NB4 (cell line): Measurements from ENCODE around the gene TRAK1.

Experiments used
- DNase-seq: peaks from one replicate; pipeline ENCODE4 v3.0.0; 2010; ENCODE audit warnings: low read depth
- H3K4me3 ChIP-seq: one replicate; pipeline ENCODE4 v1.5.1; 2011; ENCODE audit warnings: mild to moderate bottlenecking, low read depth, low read length, moderate library complexity
- MAX ChIP-seq: IDR thresholded peaks from 2 replicates; pipeline ENCODE4 v1.6.1; 2011; ENCODE audit warnings: low read depth, low read length
- MYC ChIP-seq: IDR thresholded peaks from 2 replicates; pipeline ENCODE4 v1.6.1; 2011; ENCODE audit warnings: low read depth, low read length
- POLR2A ChIP-seq: IDR thresholded peaks from 2 replicates; pipeline ENCODE4 v1.6.1; 2011; ENCODE audit warnings: mild to moderate bottlenecking; ENCODE audit not compliant: insufficient read length; ENCODE audit errors: extremely low read depth
- TF ChIP-seq, protein P1 (sequence below): IDR thresholded peaks from one replicate; pipeline ENCODE4 v1.5.1; 2012; ENCODE audit warnings: low read depth, low read length

TRAK1 gene

DNA sequence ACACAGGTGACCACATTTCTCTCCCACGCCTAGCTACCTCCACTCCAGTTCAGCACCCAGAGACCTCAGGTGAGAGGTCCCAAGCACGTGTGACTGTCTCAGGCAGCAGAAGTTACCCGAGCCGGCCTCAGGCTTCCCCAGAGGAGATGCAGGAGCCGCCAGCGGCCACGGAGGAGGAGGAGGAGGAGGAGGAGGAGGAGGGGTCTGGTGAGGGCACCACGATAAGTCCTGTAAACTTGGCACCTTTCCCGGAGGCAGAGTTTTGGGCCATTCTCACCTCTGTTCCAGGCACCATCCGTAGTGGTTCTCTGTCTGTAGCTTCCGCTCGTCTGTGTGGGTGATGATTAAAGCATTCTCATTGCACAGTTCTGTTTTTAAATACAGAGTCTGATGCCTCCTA, 118.8 kb downstream of the TRAK1 start:
- no peak for DNase-seq
- H3K4me3 ChIP-seq = no peak overlapping the region
- TF ChIP-seq MAX (no peak), MYC (no peak), POLR2A (no peak)
- TF ChIP-seq, protein P1, sequence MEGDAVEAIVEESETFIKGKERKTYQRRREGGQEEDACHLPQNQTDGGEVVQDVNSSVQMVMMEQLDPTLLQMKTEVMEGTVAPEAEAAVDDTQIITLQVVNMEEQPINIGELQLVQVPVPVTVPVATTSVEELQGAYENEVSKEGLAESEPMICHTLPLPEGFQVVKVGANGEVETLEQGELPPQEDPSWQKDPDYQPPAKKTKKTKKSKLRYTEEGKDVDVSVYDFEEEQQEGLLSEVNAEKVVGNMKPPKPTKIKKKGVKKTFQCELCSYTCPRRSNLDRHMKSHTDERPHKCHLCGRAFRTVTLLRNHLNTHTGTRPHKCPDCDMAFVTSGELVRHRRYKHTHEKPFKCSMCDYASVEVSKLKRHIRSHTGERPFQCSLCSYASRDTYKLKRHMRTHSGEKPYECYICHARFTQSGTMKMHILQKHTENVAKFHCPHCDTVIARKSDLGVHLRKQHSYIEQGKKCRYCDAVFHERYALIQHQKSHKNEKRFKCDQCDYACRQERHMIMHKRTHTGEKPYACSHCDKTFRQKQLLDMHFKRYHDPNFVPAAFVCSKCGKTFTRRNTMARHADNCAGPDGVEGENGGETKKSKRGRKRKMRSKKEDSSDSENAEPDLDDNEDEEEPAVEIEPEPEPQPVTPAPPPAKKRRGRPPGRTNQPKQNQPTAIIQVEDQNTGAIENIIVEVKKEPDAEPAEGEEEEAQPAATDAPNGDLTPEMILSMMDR = no peak

- no peak overlapping the region for H3K4me3 ChIP-seq
- TF ChIP-seq MAX (no peak), POLR2A (no peak), MYC (no peak)
- TF ChIP-seq, protein P1 = no peak
- DNase-seq = no peak
These were observed 119.6 kb downstream of the TRAK1 start for GRCh38 chr3:42210726-42211125.

GRCh38 chr3:42213417-42213816, 122.3 kb downstream of the TRAK1 start:
- no peak for DNase-seq
- H3K4me3 ChIP-seq = no peak overlapping the region
- TF ChIP-seq MYC (no peak), POLR2A (no peak), MAX (no peak)
- TF ChIP-seq, protein P1 = no peak

- TF ChIP-seq MYC (no peak), MAX (no peak), POLR2A (no peak)
- TF ChIP-seq, protein P1 = no peak
- no peak for DNase-seq
These were observed 122.9 kb downstream of the TRAK1 start for GRCh38 chr3:42214064-42214463.

GRCh38 chr3:42214565-42215283, 123.6 kb downstream of the TRAK1 start:
- no peak for TF ChIP-seq MYC
- TF ChIP-seq, protein P1 = no peak
- no peak for TF ChIP-seq POLR2A
- no peak overlapping the region for H3K4me3 ChIP-seq
- DNase-seq = no peak

More at GRCh38 chr3:42214064-42214463, 122.9 kb downstream of the TRAK1 start:
- H3K4me3 ChIP-seq = no peak overlapping the region
